ENCODE data around the gene VPS37B.

DNA sequence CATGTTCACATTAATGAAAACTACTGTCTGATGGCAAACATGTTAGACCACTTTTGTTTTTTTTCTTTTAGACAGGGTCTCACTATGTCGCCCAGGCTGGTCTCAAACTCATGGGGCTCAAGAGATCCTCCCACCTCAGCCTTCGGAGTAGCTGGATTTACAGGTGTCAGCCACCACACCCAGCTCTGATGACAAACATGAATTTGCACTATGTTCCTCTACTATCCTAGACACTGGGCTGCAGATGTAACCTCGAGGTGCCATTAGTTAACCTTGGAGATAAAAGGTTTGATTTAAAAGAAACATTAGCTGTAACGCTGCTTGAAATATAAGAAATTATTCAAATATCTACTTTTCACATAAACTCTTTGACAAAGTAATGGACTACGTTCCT, 8.1 kb downstream of the VPS37B start:
- TF ChIP-seq, protein P1, sequence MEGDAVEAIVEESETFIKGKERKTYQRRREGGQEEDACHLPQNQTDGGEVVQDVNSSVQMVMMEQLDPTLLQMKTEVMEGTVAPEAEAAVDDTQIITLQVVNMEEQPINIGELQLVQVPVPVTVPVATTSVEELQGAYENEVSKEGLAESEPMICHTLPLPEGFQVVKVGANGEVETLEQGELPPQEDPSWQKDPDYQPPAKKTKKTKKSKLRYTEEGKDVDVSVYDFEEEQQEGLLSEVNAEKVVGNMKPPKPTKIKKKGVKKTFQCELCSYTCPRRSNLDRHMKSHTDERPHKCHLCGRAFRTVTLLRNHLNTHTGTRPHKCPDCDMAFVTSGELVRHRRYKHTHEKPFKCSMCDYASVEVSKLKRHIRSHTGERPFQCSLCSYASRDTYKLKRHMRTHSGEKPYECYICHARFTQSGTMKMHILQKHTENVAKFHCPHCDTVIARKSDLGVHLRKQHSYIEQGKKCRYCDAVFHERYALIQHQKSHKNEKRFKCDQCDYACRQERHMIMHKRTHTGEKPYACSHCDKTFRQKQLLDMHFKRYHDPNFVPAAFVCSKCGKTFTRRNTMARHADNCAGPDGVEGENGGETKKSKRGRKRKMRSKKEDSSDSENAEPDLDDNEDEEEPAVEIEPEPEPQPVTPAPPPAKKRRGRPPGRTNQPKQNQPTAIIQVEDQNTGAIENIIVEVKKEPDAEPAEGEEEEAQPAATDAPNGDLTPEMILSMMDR (IDR thresholded peaks at IDR 0.05) = no peak
- TF ChIP-seq POLR2A (IDR thresholded peaks at IDR 0.05) (no peak), EP300 (IDR thresholded peaks at IDR 0.05) (no peak), POLR2AphosphoS5 (IDR thresholded peaks at IDR 0.05) (no peak)

Measured in gastroesophageal sphincter (tissue), 3 donors.